ENCODE results near the gene SPATA45.
A peak's percentile ranks its signal among the peaks of the same experiment; 100 is the strongest.
"Not testable (repeated sequence)": the region's sequence is repeated elsewhere in the genome, so short reads cannot be mapped to it uniquely, and the experiment has no call there.

Gene SPATA45

GRCh38 chr1:212856755-212857154 is 9.3 kb upstream of the SPATA45 start:
- Mint-ChIP-seq H3K27ac (no peak overlapping the region), H3K4me1 (ENCODE audit: low read depth) (peaks cover 14% of the 10 kb centered on the region), H3K9me3 (no peaks in the 10 kb centered on the region), H3K27me3 (ENCODE audit: low read depth) (no peaks in the 10 kb centered on the region), H3K4me3 (peak overlapping the region; percentile 97), H3K36me3 (ENCODE audit: low read depth) (peaks cover 8% of the 10 kb centered on the region)

GRCh38 chr1:212853658-212854057 is 6.2 kb upstream of the SPATA45 start:
- peaks cover 11% of the 10 kb centered on the region for H3K4me1 Mint-ChIP-seq (ENCODE audit: low read depth)
- H3K9me3 Mint-ChIP-seq: no peaks in the 10 kb centered on the region
- no peak overlapping the region for H3K4me3 Mint-ChIP-seq
- H3K36me3 Mint-ChIP-seq (ENCODE audit: low read depth): peaks cover 8% of the 10 kb centered on the region
- no peaks in the 10 kb centered on the region for H3K27me3 Mint-ChIP-seq (ENCODE audit: low read depth)
- no peak overlapping the region for H3K27ac Mint-ChIP-seq

- Mint-ChIP-seq H3K4me3 (no peak overlapping the region), H3K36me3 (ENCODE audit: low read depth) (peaks cover 8% of the 10 kb centered on the region), H3K27me3 (ENCODE audit: low read depth) (no peaks in the 10 kb centered on the region), H3K27ac (no peak overlapping the region), H3K9me3 (peaks cover 4% of the 10 kb centered on the region), H3K4me1 (ENCODE audit: low read depth) (peaks cover 8% of the 10 kb centered on the region)
These were observed 4.7 kb upstream of the SPATA45 start for GRCh38 chr1:212852105-212852688.

GRCh38 chr1:212844521-212844920 is 2.9 kb downstream of the SPATA45 start:
- H3K9me3 Mint-ChIP-seq; H3K4me3 Mint-ChIP-seq; H3K27me3 Mint-ChIP-seq (ENCODE audit: low read depth); H3K27ac Mint-ChIP-seq; H3K4me1 Mint-ChIP-seq (ENCODE audit: low read depth); H3K36me3 Mint-ChIP-seq (ENCODE audit: low read depth): not testable (repeated sequence)

- no peaks in the 10 kb centered on the region for H3K9me3 Mint-ChIP-seq
- no peak overlapping the region for H3K27ac Mint-ChIP-seq
- H3K36me3 Mint-ChIP-seq (ENCODE audit: low read depth): no peaks in the 10 kb centered on the region
- H3K4me3 Mint-ChIP-seq: no peak overlapping the region
- no peaks in the 10 kb centered on the region for H3K4me1 Mint-ChIP-seq (ENCODE audit: low read depth)
- H3K27me3 Mint-ChIP-seq (ENCODE audit: low read depth): no peaks in the 10 kb centered on the region
These were observed 9.3 kb downstream of the SPATA45 start for GRCh38 chr1:212838145-212838544.

GRCh38 chr1:212833211-212834207 is 13.9 kb downstream of the SPATA45 start:
- H3K36me3 Mint-ChIP-seq (ENCODE audit: low read depth); H3K27me3 Mint-ChIP-seq (ENCODE audit: low read depth); H3K27ac Mint-ChIP-seq; H3K4me1 Mint-ChIP-seq (ENCODE audit: low read depth); H3K4me3 Mint-ChIP-seq; H3K9me3 Mint-ChIP-seq: not testable (repeated sequence)

GRCh38 chr1:212828395-212828794 is 19.1 kb downstream of the SPATA45 start:
- H3K27me3 Mint-ChIP-seq (ENCODE audit: low read depth): peaks cover 20% of the 10 kb centered on the region
- no peak overlapping the region for H3K4me3 Mint-ChIP-seq
- no peak overlapping the region for H3K27ac Mint-ChIP-seq
- H3K4me1 Mint-ChIP-seq (ENCODE audit: low read depth): no peaks in the 10 kb centered on the region
- H3K9me3 Mint-ChIP-seq: peaks cover 16% of the 10 kb centered on the region
- H3K36me3 Mint-ChIP-seq (ENCODE audit: low read depth): peaks cover 3% of the 10 kb centered on the region

- Mint-ChIP-seq H3K4me3 (no peak overlapping the region), H3K27me3 (ENCODE audit: low read depth) (peaks cover 20% of the 10 kb centered on the region), H3K9me3 (peaks cover 16% of the 10 kb centered on the region), H3K4me1 (ENCODE audit: low read depth) (no peaks in the 10 kb centered on the region), H3K36me3 (ENCODE audit: low read depth) (peaks cover 3% of the 10 kb centered on the region), H3K27ac (no peak overlapping the region)
These were observed 19.6 kb downstream of the SPATA45 start for GRCh38 chr1:212827831-212828278.

- Mint-ChIP-seq H3K9me3 (peaks cover 16% of the 10 kb centered on the region), H3K27ac (no peak overlapping the region), H3K4me1 (ENCODE audit: low read depth) (no peaks in the 10 kb centered on the region), H3K36me3 (ENCODE audit: low read depth) (peaks cover 3% of the 10 kb centered on the region), H3K4me3 (no peak overlapping the region), H3K27me3 (ENCODE audit: low read depth) (peaks cover 20% of the 10 kb centered on the region)
These were observed 20.2 kb downstream of the SPATA45 start for GRCh38 chr1:212827171-212827776.

GRCh38 chr1:212825798-212826452 is 21.5 kb downstream of the SPATA45 start:
- H3K4me3 Mint-ChIP-seq: no peak overlapping the region
- H3K4me1 Mint-ChIP-seq (ENCODE audit: low read depth): no peaks in the 10 kb centered on the region
- H3K27me3 Mint-ChIP-seq (ENCODE audit: low read depth): peaks cover 20% of the 10 kb centered on the region
- peaks cover 3% of the 10 kb centered on the region for H3K36me3 Mint-ChIP-seq (ENCODE audit: low read depth)
- peaks cover 16% of the 10 kb centered on the region for H3K9me3 Mint-ChIP-seq
- no peak overlapping the region for H3K27ac Mint-ChIP-seq

GRCh38 chr1:212824201-212824600 is 23.2 kb downstream of the SPATA45 start:
- H3K9me3 Mint-ChIP-seq: peaks cover 16% of the 10 kb centered on the region
- peaks cover 4% of the 10 kb centered on the region for H3K4me1 Mint-ChIP-seq (ENCODE audit: low read depth)
- H3K4me3 Mint-ChIP-seq: no peak overlapping the region
- H3K27me3 Mint-ChIP-seq (ENCODE audit: low read depth): peaks cover 24% of the 10 kb centered on the region
- no peak overlapping the region for H3K27ac Mint-ChIP-seq
- peaks cover 3% of the 10 kb centered on the region for H3K36me3 Mint-ChIP-seq (ENCODE audit: low read depth)

- no peak overlapping the region for H3K27ac Mint-ChIP-seq
- peaks cover 16% of the 10 kb centered on the region for H3K27me3 Mint-ChIP-seq (ENCODE audit: low read depth)
- H3K4me1 Mint-ChIP-seq (ENCODE audit: low read depth): peaks cover 4% of the 10 kb centered on the region
- peaks cover 16% of the 10 kb centered on the region for H3K9me3 Mint-ChIP-seq
- no peak overlapping the region for H3K4me3 Mint-ChIP-seq
- H3K36me3 Mint-ChIP-seq (ENCODE audit: low read depth): peaks cover 3% of the 10 kb centered on the region
These were observed 24.5 kb downstream of the SPATA45 start for GRCh38 chr1:212822956-212823355.

GRCh38 chr1:212820969-212821368 is 26.5 kb downstream of the SPATA45 start:
- peaks cover 8% of the 10 kb centered on the region for H3K27me3 Mint-ChIP-seq (ENCODE audit: low read depth)
- H3K4me1 Mint-ChIP-seq (ENCODE audit: low read depth): peaks cover 4% of the 10 kb centered on the region
- H3K4me3 Mint-ChIP-seq: no peak overlapping the region
- H3K27ac Mint-ChIP-seq: no peak overlapping the region
- H3K9me3 Mint-ChIP-seq: peaks cover 12% of the 10 kb centered on the region
- peaks cover under 1% of the 10 kb centered on the region for H3K36me3 Mint-ChIP-seq (ENCODE audit: low read depth)

GRCh38 chr1:212819726-212820125 is 27.7 kb downstream of the SPATA45 start:
- Mint-ChIP-seq H3K4me1 (ENCODE audit: low read depth) (peaks cover 4% of the 10 kb centered on the region), H3K4me3 (no peak overlapping the region), H3K36me3 (ENCODE audit: low read depth) (peaks cover 2% of the 10 kb centered on the region), H3K9me3 (peaks cover 4% of the 10 kb centered on the region), H3K27me3 (ENCODE audit: low read depth) (peaks cover 8% of the 10 kb centered on the region), H3K27ac (no peak overlapping the region)

Measured in T-helper 1 cell treated with Interleukin-12 subunit alpha and Interleukin-12 subunit beta and Interleukin-4 antibody, amounts not matched to agents 30 μg/mL and 1 μg/mL, for 36 hours (primary cell).